HG02588 (cell line): ENCODE results near the gene IL23A.

Experiments
- ATAC-seq: cut with Tn5 transposase; IDR thresholded peaks from one replicate; pipeline ENCODE4 v1.9.1; 2021; ENCODE audit warnings: mild to moderate bottlenecking, moderate library complexity; ENCODE audit not compliant: unreplicated experiment

Gene IL23A

DNA sequence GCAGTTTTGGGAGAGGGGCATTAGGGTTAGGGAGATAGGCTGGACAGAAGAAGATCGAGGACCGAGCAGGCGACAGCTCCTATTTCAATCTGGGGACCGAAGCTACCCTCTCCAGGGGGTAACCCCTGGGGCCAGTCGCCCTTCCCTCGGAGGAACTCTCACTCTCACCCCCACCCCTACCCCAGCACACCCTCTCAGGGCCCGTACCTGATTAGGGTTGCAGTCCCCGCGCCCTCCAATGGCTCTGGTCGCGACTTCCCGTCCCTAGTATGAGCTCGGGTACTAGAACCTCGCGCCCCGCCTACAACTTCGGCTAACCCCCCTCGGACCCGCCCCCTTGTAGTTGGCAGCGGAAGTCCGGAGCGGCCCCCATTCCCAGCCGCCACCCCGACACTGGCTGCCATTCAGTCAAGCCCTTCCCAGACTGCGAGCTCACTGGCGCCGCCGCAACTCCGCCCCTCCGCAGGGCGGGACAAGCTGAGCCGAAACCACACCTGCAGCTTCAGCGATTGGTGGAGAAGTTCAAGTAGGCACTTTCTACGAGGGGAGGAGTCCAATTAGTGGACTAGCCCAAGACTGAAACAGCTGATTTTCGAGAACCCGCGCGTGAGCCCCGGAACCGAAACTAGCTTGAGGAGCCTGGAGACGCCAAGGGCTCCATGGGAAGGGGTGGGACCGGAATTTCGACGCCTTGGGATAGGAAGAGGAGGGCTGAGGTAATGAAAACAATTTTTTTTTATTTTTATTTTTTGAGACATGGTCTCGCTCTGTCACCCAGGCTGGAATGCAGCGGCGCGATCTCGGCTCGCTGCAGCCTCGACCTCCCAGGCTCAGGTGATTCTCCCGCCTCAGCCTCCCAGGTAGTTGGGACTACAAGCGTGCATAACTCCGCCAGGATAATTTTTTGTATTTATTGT lies 21.4 kb downstream of the IL23A start, which contains the start of gene STAT2:
STAT2 (minus strand) TSS at position 257 of the 917 bp plus-strand sequence. CDS start 3,536 bp downstream, outside the sequence.
- ATAC-seq: peak; percentile 93

- no peak for ATAC-seq
Observed at GRCh38 chr12:56361487-56362129, 22.9 kb downstream of the IL23A start.

GRCh38 chr12:56362130-56363059 lies 23.7 kb downstream of the IL23A start, which contains the start of gene APOF:
TSS of gene APOF (minus strand) at chr12:56362857. CDS start at chr12:56362745, 112 bp downstream.
- no peak for ATAC-seq

GRCh38 chr12:56366948-56367347 lies 28.3 kb downstream of the IL23A start:
- ATAC-seq: no peak

GRCh38 chr12:56373515-56373914 lies 34.8 kb downstream of the IL23A start:
- ATAC-seq: no peak

GRCh38 chr12:56374726-56375597 lies 36.3 kb downstream of the IL23A start:
- ATAC-seq: peak; percentile 19

DNA sequence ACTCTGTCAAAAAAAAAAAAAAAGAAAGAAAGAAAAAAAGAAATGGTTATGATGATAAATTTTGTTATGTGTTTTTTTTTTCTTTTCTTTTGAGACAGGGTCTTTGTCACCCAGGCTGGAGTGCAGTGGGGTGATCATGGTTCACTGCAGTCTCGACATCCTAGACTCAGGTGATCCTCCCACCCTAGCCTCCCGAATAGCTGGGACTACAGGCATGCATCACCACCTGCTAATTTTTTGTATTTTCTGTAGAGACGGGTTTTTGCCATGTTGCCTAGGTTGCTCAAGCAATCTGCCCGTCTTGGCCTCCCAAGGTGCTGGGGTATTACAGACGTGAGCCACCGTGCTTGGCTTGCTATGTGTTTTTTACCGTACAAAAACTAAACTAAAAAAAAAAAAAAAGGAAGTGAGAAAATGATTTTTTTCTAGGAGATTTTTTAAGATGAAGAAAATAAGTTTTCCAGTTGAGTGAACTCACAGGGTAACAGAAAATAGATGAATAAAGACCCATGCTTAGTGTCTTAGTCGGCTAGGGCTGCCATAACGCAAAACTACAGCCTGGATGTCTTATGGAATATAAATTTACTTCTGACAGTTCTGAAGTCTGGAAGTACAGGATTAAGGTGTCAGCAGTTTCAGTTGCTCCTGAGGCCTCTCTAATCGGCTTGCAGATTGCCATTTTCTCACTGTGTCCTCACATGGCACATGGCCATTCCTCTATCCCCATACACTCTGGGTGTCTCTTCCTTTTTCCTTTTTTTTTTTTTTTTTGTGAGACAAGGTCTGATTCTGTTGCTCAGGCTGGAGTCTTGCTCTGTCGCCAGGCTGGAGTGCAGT lies 37.1 kb downstream of the IL23A start:
- peak; percentile 73 for ATAC-seq

GRCh38 chr12:56377310-56377988 lies 38.8 kb downstream of the IL23A start:
- no peak for ATAC-seq

DNA sequence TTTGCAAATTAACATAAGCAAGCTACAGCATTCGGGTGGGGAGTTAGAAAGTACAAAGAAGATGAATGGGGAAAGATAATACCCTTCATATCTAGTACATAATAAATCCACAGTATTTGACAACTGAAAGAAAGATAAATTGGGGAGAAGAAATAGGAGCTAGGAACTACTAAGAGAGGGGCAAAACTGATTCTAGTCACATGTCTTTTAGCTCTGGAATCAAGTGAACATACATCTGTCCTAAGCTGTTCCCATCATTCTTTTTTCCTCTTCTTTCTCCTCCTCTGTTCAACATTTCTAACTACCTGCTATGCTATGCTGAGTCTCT lies 39.3 kb downstream of the IL23A start:
- ATAC-seq: no peak

- no peak for ATAC-seq
Observed at GRCh38 chr12:56382611-56383010, 43.9 kb downstream of the IL23A start.

GRCh38 chr12:56385873-56386272 lies 47.2 kb downstream of the IL23A start:
- ATAC-seq: no peak

DNA sequence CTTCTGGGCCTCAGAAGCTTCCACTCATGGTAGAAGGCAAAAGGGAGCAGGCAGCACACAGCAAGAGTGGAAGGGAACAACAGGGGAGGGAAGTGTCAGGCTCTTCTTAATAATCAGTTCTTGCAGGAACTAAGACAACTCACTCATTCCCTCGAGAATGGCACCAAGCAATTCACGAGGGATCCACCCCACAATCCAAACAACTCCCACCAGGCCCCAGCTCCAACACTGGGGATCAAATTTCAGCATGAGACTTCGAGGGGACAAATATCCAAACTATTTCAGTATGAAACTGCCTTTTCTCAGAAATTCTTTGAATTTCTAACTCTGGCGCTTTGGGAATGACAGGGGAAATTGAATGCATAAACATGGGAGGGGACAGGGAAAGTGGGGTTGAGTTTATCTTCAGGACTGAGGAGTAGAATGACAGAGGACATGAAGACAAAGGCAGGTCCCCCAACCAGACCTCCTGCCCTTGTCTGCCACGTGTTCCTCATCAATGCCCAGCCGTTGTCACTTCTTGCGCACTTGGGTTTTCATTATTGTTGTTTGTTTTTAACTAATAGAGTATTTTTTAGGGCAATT lies 48.6 kb downstream of the IL23A start:
- no peak for ATAC-seq

DNA sequence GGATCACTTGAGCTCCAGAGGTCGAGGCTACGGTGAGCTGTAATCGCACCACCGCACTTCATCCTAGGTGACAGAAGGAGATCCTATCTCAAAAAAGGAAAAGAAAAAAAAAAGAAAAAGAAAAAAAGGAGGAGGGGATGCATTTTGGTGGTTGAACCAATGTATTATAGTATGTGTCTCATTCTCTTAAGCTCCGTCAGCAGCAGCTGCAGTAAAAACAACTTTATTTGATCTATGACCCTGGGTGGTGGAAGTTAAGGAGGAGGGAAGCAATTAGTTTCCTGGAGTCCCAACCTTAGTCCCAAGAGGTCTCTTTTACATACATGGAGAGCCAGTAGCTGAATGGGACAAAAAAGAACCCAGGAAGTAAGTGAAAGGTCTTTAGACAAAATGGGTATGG lies 50.7 kb downstream of the IL23A start:
- ATAC-seq: no peak
